ENCODE results near the gene PRKCH. TPM values are rescaled to one million over a fixed set of nuclear protein-coding genes. Genes with fewer than 3 reads are reported as not detected.

The PRKCH gene
- total RNA-seq, 1 experiment from 2014 or later, result 5.2 TPM

GRCh38 chr14:61453103-61453767 lies 131.9 kb downstream of the PRKCH start:
- no peak overlapping the region for H3K4me3 Mint-ChIP-seq
- Histone ChIP-seq H3K79me2 (ENCODE audit: insufficient read depth, low read length) (no peaks in the 10 kb centered on the region), H2BK15ac (ENCODE audit: low read depth, low read length) (no peak overlapping the region), H3K23ac (ENCODE audit: insufficient read length, low read depth, low read length) (no peak overlapping the region), H3K23me2 (ENCODE audit: insufficient read length, low read depth, low read length, poor library complexity, severe bottlenecking) (no peaks in the 10 kb centered on the region), H2BK12ac (ENCODE audit: insufficient read length, low read depth, low read length) (no peak overlapping the region), H3K18ac (ENCODE audit: insufficient read length, low read depth, low read length) (no peak overlapping the region), H2BK20ac (ENCODE audit: low read depth, low read length, poor library complexity, severe bottlenecking) (no peak overlapping the region), H3K4me2 (ENCODE audit: insufficient read depth, insufficient read length, low read length) (no peak overlapping the region), H3K4me1 (ENCODE audit: insufficient read depth, low read length) (no peaks in the 10 kb centered on the region), H3K14ac (ENCODE audit: insufficient read depth, low read length) (no peak overlapping the region), H3T11ph (ENCODE audit: low read length) (no peak overlapping the region), H2BK120ac (ENCODE audit: low read depth, low read length, poor library complexity, severe bottlenecking) (no peak overlapping the region), H2AFZ (ENCODE audit: low read length) (no peak overlapping the region), H4K20me1 (ENCODE audit: control insufficient read depth, insufficient read depth, insufficient read length) (no peaks in the 10 kb centered on the region), H2AK5ac (ENCODE audit: insufficient read length, low read length) (no peak overlapping the region), H2BK5ac (ENCODE audit: insufficient read length, low read length) (no peak overlapping the region), H3K27me3 (ENCODE audit: insufficient read depth, low read length) (no peaks in the 10 kb centered on the region), H4K91ac (ENCODE audit: insufficient read length, low read depth, low read length) (no peak overlapping the region), H3K56ac (ENCODE audit: insufficient read length, low read depth, low read length) (no peak overlapping the region), H4K5ac (ENCODE audit: insufficient read length, low read depth, low read length) (no peak overlapping the region), H3K4ac (ENCODE audit: low read depth, low read length) (no peak overlapping the region), H3K79me1 (ENCODE audit: insufficient read depth, low read depth, low read length, poor library complexity, severe bottlenecking) (no peaks in the 10 kb centered on the region), H3K27ac (ENCODE audit: insufficient read length, low read depth, low read length) (no peak overlapping the region), H4K8ac (replicated peaks; ENCODE audit: insufficient read length, low read depth, low read length) (no peak overlapping the region), H3K9ac (ENCODE audit: extremely low read depth, insufficient read length, low read length) (no peak overlapping the region), H3K9me3 (ENCODE audit: control insufficient read depth, low read depth, low read length) (no peaks in the 10 kb centered on the region)
- H3K27me3 Mint-ChIP-seq (ENCODE audit: low read depth), result no peaks in the 10 kb centered on the region
- WGBS (ENCODE audit: extremely low coverage, insufficient read length, low lambda C conversion rate), result no CpG with 5 or more reads among the region's 9 CpGs
- H3K27ac Mint-ChIP-seq, result peak overlapping the region in 1 of 3 experiments; percentile 27; a peak in 1 of 7 replicates
- H3K9me3 Mint-ChIP-seq, result no peaks in the 10 kb centered on the region
- DNase-seq, result no peak
- 0 out of 7 replicates have a peak, but pooled peaks cover 0 to 6% (median 0%) of the 10 kb centered on the region in 3 experiments for H3K36me3 Mint-ChIP-seq (ENCODE audit: insufficient read depth in 1 of 3, low read depth in 3 of 3)
- TF ChIP-seq CTCF (conservative IDR thresholded peaks at IDR 0.05), result no peak
- peaks cover 2 to 14% of the 10 kb centered on the region in 2 experiments; a peak in 3 of 4 replicates for H3K4me1 Mint-ChIP-seq
